NB4 (cell line): Measurements from ENCODE around the gene PIP5K1C.

Experiments
- DNase-seq: peaks from one replicate; pipeline ENCODE4 v3.0.0; 2010; ENCODE audit warnings: low read depth
- H3K4me3 ChIP-seq: one replicate; pipeline ENCODE4 v1.5.1; 2011; ENCODE audit warnings: mild to moderate bottlenecking, low read depth, low read length, moderate library complexity
- MYC ChIP-seq: IDR thresholded peaks from 2 replicates; pipeline ENCODE4 v1.6.1; 2011; ENCODE audit warnings: low read depth, low read length
- POLR2A ChIP-seq: IDR thresholded peaks from 2 replicates; pipeline ENCODE4 v1.6.1; 2011; ENCODE audit warnings: mild to moderate bottlenecking; ENCODE audit not compliant: insufficient read length; ENCODE audit errors: extremely low read depth
- TF ChIP-seq, protein P1 (sequence below): IDR thresholded peaks from one replicate; pipeline ENCODE4 v1.5.1; 2012; ENCODE audit warnings: low read depth, low read length
- TF ChIP-seq, protein P2 (sequence below): IDR thresholded peaks from 2 replicates; pipeline ENCODE4 v1.6.1; 2011; ENCODE audit warnings: low read depth, low read length

The PIP5K1C gene

DNA sequence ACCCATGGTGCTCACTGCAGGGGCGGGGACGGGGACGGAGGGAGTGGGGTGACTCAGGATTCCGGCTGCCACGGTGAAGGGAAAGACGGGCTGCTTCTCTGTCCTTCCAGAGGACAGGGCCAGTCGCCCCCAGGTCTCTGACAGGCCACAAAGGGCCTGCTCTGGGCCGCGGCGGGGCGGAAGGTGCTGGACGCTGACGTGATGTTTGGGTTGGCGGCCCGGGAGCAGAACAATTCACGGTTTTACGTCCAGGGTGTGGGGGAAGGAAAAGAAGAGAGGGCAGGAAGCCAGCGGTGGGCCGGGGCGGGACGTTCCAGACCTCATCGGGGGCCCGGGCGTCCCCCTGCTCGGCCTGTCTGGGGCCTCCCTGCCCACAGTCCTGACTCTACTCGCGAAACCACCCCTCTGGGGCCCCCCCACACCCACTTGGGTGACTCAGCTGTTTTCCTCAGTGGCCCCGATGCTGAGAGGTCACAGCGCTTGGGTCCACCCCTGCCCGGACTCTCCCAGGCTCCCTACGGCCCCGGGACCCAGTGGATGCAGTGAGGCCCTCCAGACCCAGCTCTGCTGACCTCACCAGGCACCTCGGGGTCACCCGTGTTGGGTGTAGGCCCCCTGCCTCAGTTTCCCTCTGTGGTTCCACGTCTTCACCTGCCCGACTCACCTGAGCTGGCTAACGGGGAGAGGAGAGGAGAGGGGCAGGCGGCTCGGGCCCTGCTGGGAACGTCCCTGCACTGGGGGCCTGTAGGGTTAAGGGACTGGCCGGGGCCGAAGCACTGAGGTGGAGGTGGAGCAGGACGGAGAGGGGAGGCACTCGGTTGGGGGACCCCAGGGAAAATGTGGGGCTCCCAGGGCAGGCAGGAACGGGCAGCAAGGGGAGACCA, 29.2 kb downstream of the PIP5K1C start:
- H3K4me3 ChIP-seq: no peak overlapping the region

DNA sequence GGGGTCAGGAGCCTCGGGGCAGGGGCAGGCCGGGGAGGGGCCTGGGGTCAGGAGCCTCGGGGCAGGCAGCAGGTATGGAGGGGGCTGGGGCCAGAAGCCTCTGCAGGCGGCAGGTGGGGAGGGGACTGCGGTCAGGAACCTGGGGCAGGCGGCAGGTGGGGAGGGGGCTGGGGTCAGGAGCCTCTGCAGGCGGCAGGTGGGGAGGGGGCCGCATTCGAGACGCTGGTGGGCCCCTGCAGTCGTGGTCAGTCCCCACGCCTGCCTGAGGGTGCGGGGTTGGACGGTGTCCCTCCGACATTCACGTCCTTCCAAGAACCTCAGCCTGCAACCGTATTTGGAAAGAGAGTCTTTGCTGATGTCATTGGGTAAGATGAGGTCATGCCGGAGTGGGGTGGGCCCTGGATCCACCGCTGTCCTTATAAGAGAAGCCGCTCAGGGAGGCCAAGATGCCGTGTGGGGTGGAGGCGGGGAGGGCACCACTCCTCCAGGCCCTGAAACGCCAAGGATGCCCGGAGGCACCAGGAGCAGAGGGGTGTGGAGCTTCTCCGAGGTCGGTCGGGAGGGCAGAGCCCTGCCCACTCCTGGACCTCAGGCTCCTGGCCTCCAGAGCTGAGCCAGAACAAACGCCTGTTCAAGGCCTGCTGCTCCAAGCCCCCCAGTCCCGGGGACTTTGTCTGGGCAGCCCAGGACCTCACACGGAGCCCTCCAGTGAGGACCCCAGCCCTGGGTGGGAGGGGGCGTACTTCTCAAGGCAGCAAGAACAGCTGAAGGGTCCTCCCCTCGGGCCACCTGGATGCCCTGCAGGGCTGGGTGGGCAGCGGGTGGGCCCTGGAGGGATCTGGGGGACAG, 30.1 kb downstream of the PIP5K1C start:
- no peak overlapping the region for H3K4me3 ChIP-seq
- no peak for DNase-seq
- TF ChIP-seq, protein P1, sequence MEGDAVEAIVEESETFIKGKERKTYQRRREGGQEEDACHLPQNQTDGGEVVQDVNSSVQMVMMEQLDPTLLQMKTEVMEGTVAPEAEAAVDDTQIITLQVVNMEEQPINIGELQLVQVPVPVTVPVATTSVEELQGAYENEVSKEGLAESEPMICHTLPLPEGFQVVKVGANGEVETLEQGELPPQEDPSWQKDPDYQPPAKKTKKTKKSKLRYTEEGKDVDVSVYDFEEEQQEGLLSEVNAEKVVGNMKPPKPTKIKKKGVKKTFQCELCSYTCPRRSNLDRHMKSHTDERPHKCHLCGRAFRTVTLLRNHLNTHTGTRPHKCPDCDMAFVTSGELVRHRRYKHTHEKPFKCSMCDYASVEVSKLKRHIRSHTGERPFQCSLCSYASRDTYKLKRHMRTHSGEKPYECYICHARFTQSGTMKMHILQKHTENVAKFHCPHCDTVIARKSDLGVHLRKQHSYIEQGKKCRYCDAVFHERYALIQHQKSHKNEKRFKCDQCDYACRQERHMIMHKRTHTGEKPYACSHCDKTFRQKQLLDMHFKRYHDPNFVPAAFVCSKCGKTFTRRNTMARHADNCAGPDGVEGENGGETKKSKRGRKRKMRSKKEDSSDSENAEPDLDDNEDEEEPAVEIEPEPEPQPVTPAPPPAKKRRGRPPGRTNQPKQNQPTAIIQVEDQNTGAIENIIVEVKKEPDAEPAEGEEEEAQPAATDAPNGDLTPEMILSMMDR: no peak
- no peak for TF ChIP-seq MYC
- no peak for TF ChIP-seq POLR2A
- TF ChIP-seq, protein P2, sequence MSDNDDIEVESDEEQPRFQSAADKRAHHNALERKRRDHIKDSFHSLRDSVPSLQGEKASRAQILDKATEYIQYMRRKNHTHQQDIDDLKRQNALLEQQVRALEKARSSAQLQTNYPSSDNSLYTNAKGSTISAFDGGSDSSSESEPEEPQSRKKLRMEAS: no peak

More for the DNA sequence above, 29.2 kb downstream of the PIP5K1C start:
- TF ChIP-seq MYC (no peak), POLR2A (no peak)
- TF ChIP-seq, protein P2: no peak
- TF ChIP-seq, protein P1: no peak
- no peak for DNase-seq

DNA sequence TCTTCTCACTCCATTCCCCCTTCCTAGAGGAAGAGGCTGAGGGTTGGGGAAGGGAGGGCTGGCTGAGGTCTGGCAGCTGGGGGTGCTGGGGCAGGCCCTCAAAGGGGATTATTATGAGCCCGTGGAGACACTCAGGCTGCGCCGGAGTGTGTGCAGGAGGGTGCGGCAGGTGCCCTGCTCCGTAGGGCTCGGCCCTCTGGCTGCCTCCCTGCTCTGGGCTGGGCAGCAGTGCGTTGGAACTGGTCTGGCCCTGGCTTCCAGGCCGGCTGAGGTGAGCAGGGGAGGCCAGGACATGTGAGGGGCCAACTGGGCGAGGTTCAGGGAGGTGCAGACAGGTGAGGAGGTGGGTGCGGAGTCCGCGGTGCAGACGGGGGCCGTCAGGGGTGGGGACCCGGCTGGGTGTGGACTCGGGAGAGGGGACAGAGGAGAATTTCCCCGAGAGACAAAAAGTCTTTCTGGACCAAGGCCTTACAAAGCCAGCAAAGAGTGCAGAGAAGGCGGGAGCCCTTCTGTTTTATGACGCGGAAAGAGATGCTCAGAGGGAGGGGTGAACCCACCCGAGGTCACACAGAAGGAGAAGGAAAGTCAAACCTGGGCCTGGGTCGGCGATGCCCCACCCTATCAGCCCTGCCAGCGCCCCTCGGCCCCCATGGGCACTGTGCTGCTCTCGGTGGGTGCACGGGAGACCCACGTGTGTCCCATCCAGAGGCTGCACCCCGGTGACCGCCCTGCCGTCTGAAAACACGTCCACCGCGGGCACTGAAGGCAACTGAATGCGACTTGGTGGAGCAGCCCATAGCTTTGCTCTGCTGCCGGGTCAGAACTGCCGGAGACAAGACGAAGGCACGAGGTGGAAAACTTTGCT, 31.0 kb downstream of the PIP5K1C start:
- TF ChIP-seq MYC (no peak), POLR2A (no peak)
- TF ChIP-seq, protein P2: no peak
- TF ChIP-seq, protein P1: no peak
- no peak for DNase-seq
- no peak overlapping the region for H3K4me3 ChIP-seq

DNA sequence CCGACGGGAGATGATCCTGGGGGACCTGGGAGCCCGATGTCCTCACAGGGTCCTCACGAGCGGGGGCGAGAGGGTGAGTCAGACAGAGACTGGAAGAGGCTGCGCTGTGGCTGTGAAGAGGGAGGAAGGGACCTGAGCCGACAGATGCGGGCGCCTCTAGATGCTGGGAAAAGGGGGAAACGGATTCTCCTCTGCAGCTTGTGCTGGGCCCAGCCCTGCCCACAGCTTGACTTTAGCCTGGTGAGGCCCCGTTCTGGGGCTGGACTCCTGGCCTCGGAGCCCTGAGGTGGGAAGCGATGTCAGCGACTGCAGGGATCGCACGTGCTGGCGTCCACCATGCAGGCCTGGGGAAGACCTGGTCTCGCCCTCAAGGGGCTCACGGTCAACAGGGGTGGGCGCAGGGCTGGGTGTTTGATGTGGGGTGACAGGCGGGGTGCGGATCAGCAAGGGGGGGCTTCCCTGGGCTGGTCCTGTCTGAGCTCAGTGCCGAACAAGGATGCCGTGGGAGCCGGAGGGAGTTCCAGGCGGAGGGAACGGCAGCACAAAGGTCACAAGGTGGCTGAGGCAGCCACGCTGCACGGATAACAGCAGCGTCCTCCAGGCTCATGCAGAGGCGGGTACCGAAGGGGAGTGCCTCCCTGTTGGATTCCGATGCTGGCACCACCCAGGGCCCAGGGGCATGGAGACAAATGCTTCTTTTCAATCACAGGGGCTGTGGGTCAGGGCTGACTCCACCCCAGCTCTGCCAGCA, 31.8 kb downstream of the PIP5K1C start:
- DNase-seq: no peak
- TF ChIP-seq, protein P2: no peak
- TF ChIP-seq, protein P1: no peak
- no peak for TF ChIP-seq MYC
- H3K4me3 ChIP-seq: no peak overlapping the region

DNA sequence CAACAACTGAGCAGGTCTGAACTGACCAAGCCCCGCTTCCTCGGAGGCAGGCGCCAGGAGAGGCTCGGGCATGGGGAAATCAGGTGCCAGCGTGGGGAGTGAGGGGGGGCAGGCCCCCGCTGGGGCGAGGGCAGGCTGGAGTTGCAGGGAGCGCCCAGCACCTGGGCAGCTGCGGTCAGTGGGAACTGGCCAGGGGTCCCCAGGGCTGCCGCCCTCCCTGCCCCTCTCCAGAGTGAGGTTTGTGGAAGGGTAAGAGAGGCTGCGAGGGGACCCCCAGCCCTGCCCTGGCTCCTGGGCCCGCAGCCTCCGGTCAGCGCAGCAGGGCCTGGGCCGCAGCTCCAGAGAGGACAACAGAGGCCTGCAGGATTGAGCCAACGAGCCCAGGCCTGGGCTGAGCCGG, 32.5 kb downstream of the PIP5K1C start:
- TF ChIP-seq POLR2A (no peak), MYC (no peak)
- TF ChIP-seq, protein P1: no peak
- TF ChIP-seq, protein P2: no peak
- DNase-seq: no peak
- H3K4me3 ChIP-seq: no peak overlapping the region
